ENCODE measurements around the gene CLRN3.

- TF ChIP-seq EZH2 (IDR thresholded peaks at IDR 0.05; ENCODE audit: borderline replicate concordance) (no peak), CTCF (IDR thresholded peaks at IDR 0.05; ENCODE audit: poor library complexity) (no peak)
These were observed 29.4 kb downstream of the CLRN3 start for GRCh38 chr10:127863231-127863825.
